BLaER1 (cell line): Measurements from ENCODE around the gene KRTAP2-4.
"Not testable (repeated sequence)": the region's sequence is repeated elsewhere in the genome, so short reads cannot be mapped to it uniquely, and the experiment has no call there.

Experiments used
- H3K27ac ChIP-seq: shearing (Covaris generic); formaldehyde crosslinking; 2 replicates; pipeline ENCODE4 v1.8.1; 2022
- H3K27me3 ChIP-seq: shearing (Covaris generic); formaldehyde crosslinking; 2 replicates; pipeline ENCODE4 v1.8.1; 2022
- H3K36me3 ChIP-seq: shearing (Covaris generic); formaldehyde crosslinking; 2 replicates; pipeline ENCODE4 v1.8.1; 2022
- H3K4me1 ChIP-seq: shearing (Covaris generic); formaldehyde crosslinking; 2 replicates; pipeline ENCODE4 v1.8.1; 2022
- H3K4me2 ChIP-seq: shearing (Covaris generic); formaldehyde crosslinking; 2 replicates; pipeline ENCODE4 v1.8.1; 2022
- H3K4me3 ChIP-seq: shearing (Covaris generic); formaldehyde crosslinking; 2 replicates; pipeline ENCODE4 v1.8.1; 2022
- H3K9ac ChIP-seq: shearing (Covaris generic); formaldehyde crosslinking; 2 replicates; pipeline ENCODE4 v1.8.1; 2022
- H3K9me3 ChIP-seq: shearing (Covaris generic); formaldehyde crosslinking; 2 replicates; pipeline ENCODE4 v1.8.1; 2022
- H4K20me1 ChIP-seq: shearing (Covaris generic); formaldehyde crosslinking; 2 replicates; pipeline ENCODE4 v1.8.1; 2022
- Cebpa-rat ChIP-seq: shearing (Covaris generic); IDR thresholded peaks from 2 replicates; pipeline ENCODE4 v1.8.1; 2022

The KRTAP2-4 gene

GRCh38 chr17:41069031-41069430 is 3.4 kb upstream of the KRTAP2-4 start:
- H3K4me1 ChIP-seq: no peaks in the 10 kb centered on the region
- no peak overlapping the region for H3K4me3 ChIP-seq
- H3K36me3 ChIP-seq: no peaks in the 10 kb centered on the region
- TF ChIP-seq Cebpa-rat: no peak
- H3K9ac ChIP-seq: no peak overlapping the region
- H3K27me3 ChIP-seq: no peaks in the 10 kb centered on the region
- H3K9me3 ChIP-seq: no peaks in the 10 kb centered on the region
- no peaks in the 10 kb centered on the region for H4K20me1 ChIP-seq
- H3K27ac ChIP-seq: no peak overlapping the region
- H3K4me2 ChIP-seq: no peak overlapping the region

- TF ChIP-seq Cebpa-rat: no peak
Observed at GRCh38 chr17:41067281-41067680, 1.6 kb upstream of the KRTAP2-4 start.

GRCh38 chr17:41065016-41065689 is 526 bp downstream of the KRTAP2-4 start:
- not testable (repeated sequence) for H3K27me3 ChIP-seq, H3K36me3 ChIP-seq, H3K9me3 ChIP-seq, H3K4me1 ChIP-seq, H3K9ac ChIP-seq, H3K4me2 ChIP-seq, H4K20me1 ChIP-seq, H3K27ac ChIP-seq, H3K4me3 ChIP-seq

More at GRCh38 chr17:41067281-41067680, 1.6 kb upstream of the KRTAP2-4 start:
- Histone ChIP-seq H3K4me1 (no peaks in the 10 kb centered on the region), H3K36me3 (no peaks in the 10 kb centered on the region), H3K9me3 (no peaks in the 10 kb centered on the region), H3K27ac (no peak overlapping the region), H3K4me2 (no peak overlapping the region), H4K20me1 (no peaks in the 10 kb centered on the region), H3K4me3 (no peak overlapping the region), H3K9ac (no peak overlapping the region), H3K27me3 (no peaks in the 10 kb centered on the region)

GRCh38 chr17:41064301-41064700 is 1.4 kb downstream of the KRTAP2-4 start:
- Histone ChIP-seq H3K4me1 (no peaks in the 10 kb centered on the region), H3K4me2 (no peak overlapping the region), H3K27ac (no peak overlapping the region), H3K9me3 (no peaks in the 10 kb centered on the region), H3K9ac (no peak overlapping the region), H3K27me3 (no peaks in the 10 kb centered on the region), H3K4me3 (no peak overlapping the region), H4K20me1 (no peaks in the 10 kb centered on the region), H3K36me3 (no peaks in the 10 kb centered on the region)
- TF ChIP-seq Cebpa-rat: no peak

GRCh38 chr17:41063449-41063848 is 2.2 kb downstream of the KRTAP2-4 start:
- Histone ChIP-seq H3K4me3 (no peak overlapping the region), H3K9ac (no peak overlapping the region), H3K4me1 (no peaks in the 10 kb centered on the region), H3K36me3 (no peaks in the 10 kb centered on the region), H3K9me3 (no peaks in the 10 kb centered on the region), H3K27me3 (no peaks in the 10 kb centered on the region), H3K4me2 (no peak overlapping the region), H4K20me1 (no peaks in the 10 kb centered on the region), H3K27ac (no peak overlapping the region)
- TF ChIP-seq Cebpa-rat: no peak

GRCh38 chr17:41061964-41062363 is 3.7 kb downstream of the KRTAP2-4 start:
- TF ChIP-seq Cebpa-rat: no peak
- 0 out of 2 replicates have a peak, but pooled peaks cover 6% of the 10 kb centered on the region for H3K9me3 ChIP-seq
- no peaks in the 10 kb centered on the region for H3K4me1 ChIP-seq
- H3K4me2 ChIP-seq: no peak overlapping the region
- H4K20me1 ChIP-seq: no peaks in the 10 kb centered on the region
- no peak overlapping the region for H3K4me3 ChIP-seq
- no peak overlapping the region for H3K27ac ChIP-seq
- no peak overlapping the region for H3K9ac ChIP-seq
- no peaks in the 10 kb centered on the region for H3K36me3 ChIP-seq
- H3K27me3 ChIP-seq: no peaks in the 10 kb centered on the region

- Histone ChIP-seq H3K36me3 (no peaks in the 10 kb centered on the region), H3K4me2 (no peak within 1 kb of the TSS), H3K27me3 (no peaks in the 10 kb centered on the region), H3K27ac (no peak within 1 kb of the TSS), H3K4me1 (no peaks in the 10 kb centered on the region), H3K9ac (no peak within 1 kb of the TSS), H3K9me3 (0 out of 2 replicates have a peak, but pooled peaks cover 6% of the 10 kb centered on the region), H4K20me1 (no peaks in the 10 kb centered on the region), H3K4me3 (no peak within 1 kb of the TSS)
- TF ChIP-seq Cebpa-rat: no peak
Observed at GRCh38 chr17:41060052-41060604, 5.6 kb downstream of the KRTAP2-4 start, which contains the start of gene KRTAP2-3. Gene KRTAP2-3, minus strand, starts transcription at chr17:41060114. Its CDS starts 64 bp downstream, at chr17:41060050.

- not testable (repeated sequence) for H3K36me3 ChIP-seq, H3K9ac ChIP-seq, H3K4me3 ChIP-seq, H3K4me1 ChIP-seq, H3K27ac ChIP-seq, H3K27me3 ChIP-seq, H4K20me1 ChIP-seq, H3K4me2 ChIP-seq, H3K9me3 ChIP-seq
Observed at GRCh38 chr17:41059276-41060051, 6.2 kb downstream of the KRTAP2-4 start.

- H3K36me3 ChIP-seq: no peaks in the 10 kb centered on the region
- no peaks in the 10 kb centered on the region for H4K20me1 ChIP-seq
- H3K4me3 ChIP-seq: no peak overlapping the region
- H3K9ac ChIP-seq: no peak overlapping the region
- no peak for TF ChIP-seq Cebpa-rat
- H3K9me3 ChIP-seq: 0 out of 2 replicates have a peak, but pooled peaks cover 6% of the 10 kb centered on the region
- H3K4me1 ChIP-seq: no peaks in the 10 kb centered on the region
- no peak overlapping the region for H3K4me2 ChIP-seq
- no peak overlapping the region for H3K27ac ChIP-seq
- H3K27me3 ChIP-seq: no peaks in the 10 kb centered on the region
Observed at GRCh38 chr17:41058741-41059140, 6.9 kb downstream of the KRTAP2-4 start.

GRCh38 chr17:41057547-41057946 is 8.1 kb downstream of the KRTAP2-4 start:
- Histone ChIP-seq H3K27ac (no peak overlapping the region), H3K4me3 (no peak overlapping the region), H3K27me3 (no peaks in the 10 kb centered on the region), H3K9me3 (peaks cover 6% of the 10 kb centered on the region; the same call in 1 of the 2 replicates), H3K9ac (no peak overlapping the region), H3K4me2 (no peak overlapping the region), H4K20me1 (no peaks in the 10 kb centered on the region), H3K36me3 (no peaks in the 10 kb centered on the region), H3K4me1 (no peaks in the 10 kb centered on the region)
- TF ChIP-seq Cebpa-rat: no peak

- H3K4me3 ChIP-seq, H3K4me2 ChIP-seq, H3K27me3 ChIP-seq, H3K9me3 ChIP-seq, H3K36me3 ChIP-seq, H3K9ac ChIP-seq, H4K20me1 ChIP-seq, H3K4me1 ChIP-seq, H3K27ac ChIP-seq: not testable (repeated sequence)
Observed at GRCh38 chr17:41055130-41055529, 10.5 kb downstream of the KRTAP2-4 start, which contains the start of gene KRTAP2-2. Gene KRTAP2-2, minus strand, starts transcription at chr17:41055230. Its CDS starts 19 bp downstream, at chr17:41055211.

GRCh38 chr17:41054556-41054955 is 11.1 kb downstream of the KRTAP2-4 start:
- not testable (repeated sequence) for H3K27me3 ChIP-seq, H3K36me3 ChIP-seq, H3K4me1 ChIP-seq, H3K9me3 ChIP-seq, H3K4me3 ChIP-seq, H3K27ac ChIP-seq, H3K4me2 ChIP-seq, H3K9ac ChIP-seq, H4K20me1 ChIP-seq
